ENCODE measurements around the gene ANK3.

ANK3 gene

GRCh38 chr10:60413306-60414012, 23.8 kb upstream of the ANK3 start:
- DNase-seq (ENCODE audit: low read depth in 2 of 2), result no peak

DNA sequence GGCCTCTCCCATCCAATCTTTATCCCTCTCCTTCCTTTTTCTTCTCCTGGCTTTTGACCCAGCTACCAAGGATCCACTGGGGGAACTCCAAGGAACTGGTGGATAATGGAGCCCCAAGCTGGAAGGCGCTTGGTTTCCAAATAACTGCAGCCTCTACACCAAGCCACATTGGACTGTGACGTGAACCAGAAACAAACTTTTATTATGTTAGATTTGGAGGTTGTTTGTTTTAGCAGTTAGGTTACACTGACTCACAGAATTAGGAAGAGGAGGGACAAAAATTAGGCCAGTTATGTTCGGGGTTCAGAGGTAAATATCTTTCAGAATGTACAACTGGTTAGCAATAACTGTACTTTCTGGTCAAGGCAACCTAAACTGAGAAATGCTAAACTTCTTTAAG, 21.3 kb upstream of the ANK3 start:
- no peak for DNase-seq (ENCODE audit: low read depth in 2 of 2)

- no peak for DNase-seq (ENCODE audit: low read depth in 2 of 2)
These were observed 19.5 kb upstream of the ANK3 start for GRCh38 chr10:60409202-60409601.

GRCh38 chr10:60406182-60406581, 16.5 kb upstream of the ANK3 start:
- DNase-seq (ENCODE audit: low read depth in 2 of 2), result no peak

DNA sequence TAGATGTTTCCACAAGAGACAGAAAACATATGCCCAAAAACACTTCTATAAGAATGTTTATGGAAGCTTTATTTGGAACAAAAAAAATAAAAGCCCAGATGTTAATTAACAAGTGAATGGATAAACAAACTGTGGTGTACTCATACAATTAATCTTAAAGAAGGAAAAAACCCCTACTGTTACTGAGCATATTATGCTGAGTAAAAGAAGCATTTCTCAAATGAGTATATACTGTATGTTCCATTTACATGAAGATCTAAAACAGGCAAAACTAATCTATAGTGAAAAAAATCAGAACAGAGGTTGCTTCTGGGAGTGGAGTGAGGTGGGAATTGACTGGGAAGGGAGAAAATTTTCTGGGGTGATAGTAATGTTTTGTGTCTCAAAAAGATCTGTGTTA, 15.5 kb upstream of the ANK3 start:
- DNase-seq (ENCODE audit: low read depth in 2 of 2), result no peak

DNA sequence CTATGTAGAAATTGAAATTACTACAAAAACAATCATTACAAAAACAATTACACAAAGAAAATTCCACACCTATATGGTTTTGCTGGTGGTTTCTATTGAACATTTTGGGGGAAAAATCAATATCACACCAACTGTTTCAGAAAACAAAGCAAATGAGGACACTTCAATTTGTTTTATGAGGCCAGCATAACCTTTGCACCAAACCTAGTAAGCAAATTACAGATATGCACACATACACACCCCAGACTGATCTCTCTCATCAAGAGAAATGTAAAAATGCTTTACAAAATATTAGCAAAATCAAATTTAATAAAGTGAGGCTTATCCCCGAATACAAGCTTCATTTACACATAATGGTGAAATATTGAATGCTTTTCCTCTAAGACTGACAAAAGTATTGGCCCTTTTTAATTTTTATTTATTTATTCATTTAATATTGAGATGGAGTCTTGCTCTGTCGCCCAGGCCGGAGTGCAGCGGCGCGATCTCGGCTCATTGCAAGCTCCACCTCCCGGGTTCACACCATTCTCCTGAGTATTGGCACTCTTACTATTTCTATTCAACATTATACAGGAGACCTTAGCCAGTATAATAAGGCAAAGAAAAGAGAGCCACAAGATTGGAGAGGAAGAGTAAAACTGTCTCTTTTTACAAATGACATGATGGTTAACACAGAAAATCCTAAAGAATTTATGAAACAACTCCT, 13.6 kb upstream of the ANK3 start:
- DNase-seq (ENCODE audit: low read depth in 2 of 2), result no peak

DNA sequence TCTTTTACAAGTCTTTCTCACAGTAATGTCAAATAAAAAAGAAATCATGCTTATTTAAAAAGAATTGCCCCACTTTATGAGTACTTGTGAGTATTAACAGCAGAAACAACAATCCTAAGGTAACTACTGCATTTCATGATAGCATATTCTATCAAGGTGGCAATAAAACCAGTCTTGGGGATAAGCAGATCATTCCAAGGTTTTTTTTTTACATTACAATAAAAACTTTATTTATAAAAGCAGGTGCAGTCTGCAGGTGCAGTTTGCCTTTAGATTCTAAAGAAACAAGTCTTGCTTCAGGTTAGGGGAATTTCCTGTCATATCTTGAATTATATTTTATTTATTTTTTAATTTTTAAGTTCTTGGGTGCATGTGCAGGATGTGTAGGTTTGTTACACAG, 10.7 kb upstream of the ANK3 start:
- DNase-seq (ENCODE audit: low read depth in 2 of 2), result no peak

DNA sequence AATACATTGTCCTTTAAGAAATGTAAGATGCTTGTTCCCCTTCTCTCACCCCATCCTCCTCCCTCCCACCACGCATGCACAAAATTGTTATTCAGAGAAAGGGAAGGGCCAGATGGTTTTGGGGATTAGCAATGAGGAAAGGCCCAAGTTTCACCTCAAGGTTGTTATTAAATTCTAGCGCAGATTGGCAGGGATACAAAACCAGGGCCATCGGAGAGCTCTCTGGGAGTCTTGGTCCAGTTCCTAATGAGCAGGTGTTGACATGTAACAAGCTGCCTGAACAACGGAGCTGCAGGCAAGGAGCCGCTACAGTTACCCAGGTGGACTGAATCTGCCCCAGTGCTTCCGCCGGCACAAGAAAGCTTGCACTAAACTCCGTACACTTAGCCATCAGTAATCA, 9.7 kb upstream of the ANK3 start:
- no peak for DNase-seq (ENCODE audit: low read depth in 2 of 2)

GRCh38 chr10:60397792-60398191, 8.1 kb upstream of the ANK3 start:
- DNase-seq (ENCODE audit: low read depth in 2 of 2), result no peak

DNA sequence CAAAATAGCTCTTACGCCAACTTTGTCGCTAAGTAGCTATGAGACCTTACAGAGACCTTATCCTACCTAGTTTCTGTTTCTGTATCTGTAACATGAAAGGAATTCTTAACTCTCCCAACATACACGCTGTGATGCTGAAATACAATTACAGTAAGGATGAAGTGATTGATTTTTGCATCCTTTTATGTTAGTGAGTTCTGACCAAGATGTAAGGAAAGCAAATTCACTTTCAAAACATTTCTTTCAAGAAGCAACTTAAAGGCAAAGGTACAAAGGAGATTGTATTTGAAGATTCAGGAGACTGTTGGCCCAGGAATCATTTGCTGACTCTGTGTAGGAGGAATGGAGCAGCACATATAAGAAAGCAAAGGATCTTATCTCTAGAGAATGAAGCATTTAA, 7.1 kb upstream of the ANK3 start:
- no peak for DNase-seq (ENCODE audit: low read depth in 2 of 2)

DNA sequence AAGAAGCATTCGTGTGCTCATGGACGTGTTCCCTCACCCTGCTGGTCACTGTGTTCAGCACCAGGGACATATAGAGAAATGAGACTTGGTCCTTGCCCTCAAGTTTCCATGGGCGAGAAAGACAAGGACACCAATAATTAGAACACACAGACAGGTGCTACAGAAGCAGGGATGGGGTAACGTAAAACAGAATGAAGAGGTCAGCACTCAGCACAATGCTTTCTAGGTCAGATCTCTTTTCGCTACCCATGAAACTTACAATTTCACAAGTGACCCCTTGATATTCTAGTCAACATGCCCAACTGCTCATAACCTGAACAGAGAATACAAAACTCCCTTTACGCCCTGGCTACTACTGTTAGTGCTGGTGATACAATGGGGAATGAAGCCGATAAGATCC, 6.0 kb upstream of the ANK3 start:
- no peak for DNase-seq (ENCODE audit: low read depth in 2 of 2)

GRCh38 chr10:60394446-60394845, 4.8 kb upstream of the ANK3 start:
- no peak for DNase-seq (ENCODE audit: low read depth in 2 of 2)

GRCh38 chr10:60390224-60390626, 550 bp upstream of the ANK3 start:
- DNase-seq (ENCODE audit: low read depth in 2 of 2), result no peak

DNA sequence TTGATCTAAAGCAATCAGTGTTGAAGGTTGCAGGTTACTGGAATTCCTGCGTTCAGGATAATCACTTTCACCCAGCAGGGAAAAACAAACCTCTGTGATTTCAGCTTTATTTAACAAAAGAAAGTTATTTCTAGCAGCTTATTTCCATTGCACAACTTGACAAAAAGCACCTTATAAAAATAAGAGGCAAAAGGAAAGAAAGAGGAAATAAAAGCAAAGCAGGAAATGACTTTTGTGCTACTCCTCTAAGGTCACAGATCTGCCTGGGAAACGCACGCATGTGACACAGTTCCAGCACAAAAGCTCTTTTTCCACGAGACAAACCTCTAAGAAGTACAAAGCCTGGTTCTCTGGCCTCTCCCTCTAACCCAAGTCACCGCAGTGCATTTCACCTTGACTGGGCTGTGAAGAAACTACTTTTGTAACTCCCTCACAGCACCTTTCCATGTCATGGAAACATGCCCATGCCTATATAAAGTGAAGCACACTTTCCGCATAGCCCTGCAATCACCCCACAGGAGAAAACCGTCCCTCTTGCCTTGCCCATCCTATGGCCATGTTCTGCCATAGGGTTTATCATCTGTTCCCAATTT, 870 bp downstream of the ANK3 start:
- DNase-seq (ENCODE audit: low read depth in 2 of 2), result no peak

DNA sequence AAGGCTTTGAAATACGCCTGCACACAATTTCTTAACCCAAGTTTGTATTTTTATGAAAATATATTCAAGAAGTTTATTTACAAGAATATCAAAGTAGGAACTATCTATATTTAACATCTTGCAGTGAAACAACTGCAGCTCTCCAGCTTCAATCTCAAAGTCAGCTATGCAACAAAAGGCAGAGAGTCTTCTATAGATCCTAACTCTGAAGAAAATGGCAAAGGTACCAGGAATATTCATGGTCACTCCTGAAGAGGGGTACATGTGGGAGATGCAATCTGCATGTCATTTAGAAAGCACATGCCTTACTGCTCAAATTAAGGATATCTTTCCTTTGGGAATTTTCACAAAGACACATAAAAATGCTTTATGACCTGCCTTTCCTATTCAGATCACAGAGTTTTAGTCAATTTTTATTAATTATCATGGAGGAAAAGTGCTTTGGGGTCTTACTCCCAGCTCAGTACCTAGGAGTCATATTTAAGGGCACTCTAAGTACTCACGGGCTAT, 1.5 kb downstream of the ANK3 start:
- DNase-seq (ENCODE audit: low read depth in 2 of 2), result no peak

DNA sequence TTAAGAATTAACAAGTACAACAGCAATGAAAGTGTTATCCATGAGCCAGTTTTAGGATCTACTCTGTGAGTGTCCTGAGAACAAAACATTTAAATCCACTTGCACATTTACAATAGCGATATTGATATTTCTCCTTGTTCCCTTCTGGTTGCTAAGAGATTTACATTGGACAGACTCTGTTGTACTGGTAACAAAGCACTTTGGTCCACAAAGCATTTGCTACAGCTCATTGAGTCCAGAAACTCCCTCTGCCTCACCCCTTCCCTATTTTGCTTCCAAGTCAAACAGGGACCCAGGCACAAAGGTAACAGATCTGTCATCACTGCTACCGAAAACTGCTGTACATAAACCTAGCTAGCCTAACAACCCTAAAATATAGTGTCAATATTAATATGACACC, 2.1 kb downstream of the ANK3 start:
- no peak for DNase-seq (ENCODE audit: low read depth in 2 of 2)

GRCh38 chr10:60385399-60385738, 4.3 kb downstream of the ANK3 start:
- DNase-seq (ENCODE audit: low read depth in 2 of 2), result no peak

DNA sequence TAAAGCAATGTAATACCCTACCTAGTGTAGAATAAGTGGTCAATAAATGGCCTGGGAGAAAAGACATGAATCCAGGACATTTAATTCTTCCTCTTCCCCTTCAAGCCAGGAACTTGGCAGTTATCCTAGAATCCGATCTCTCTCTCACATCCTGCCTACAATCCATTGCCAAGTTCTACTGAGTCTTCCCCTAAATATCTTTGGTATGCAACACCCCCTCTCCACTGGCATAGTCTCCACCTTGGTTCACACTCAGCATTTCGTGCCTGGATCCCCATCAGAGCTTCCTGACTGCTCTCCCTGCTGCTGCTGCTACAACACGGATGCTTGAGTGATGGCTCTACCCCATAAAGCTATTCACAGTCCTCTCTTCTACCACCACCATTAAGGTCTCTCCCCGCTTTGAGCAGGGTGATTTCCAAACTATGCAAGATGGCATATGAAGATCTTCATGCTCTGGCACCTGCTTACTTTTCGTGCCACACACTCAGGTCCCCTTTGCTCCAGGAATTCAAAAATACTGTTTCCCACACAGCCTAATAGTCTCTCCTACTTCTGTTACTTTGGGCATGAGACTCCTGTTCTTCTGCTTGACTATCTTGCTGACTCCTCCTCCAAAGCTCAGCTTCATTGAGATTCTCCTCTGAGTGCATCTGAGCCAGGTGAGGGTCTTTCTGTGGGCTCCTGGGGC, 4.8 kb downstream of the ANK3 start:
- DNase-seq (ENCODE audit: low read depth in 2 of 2), result no peak

DNA sequence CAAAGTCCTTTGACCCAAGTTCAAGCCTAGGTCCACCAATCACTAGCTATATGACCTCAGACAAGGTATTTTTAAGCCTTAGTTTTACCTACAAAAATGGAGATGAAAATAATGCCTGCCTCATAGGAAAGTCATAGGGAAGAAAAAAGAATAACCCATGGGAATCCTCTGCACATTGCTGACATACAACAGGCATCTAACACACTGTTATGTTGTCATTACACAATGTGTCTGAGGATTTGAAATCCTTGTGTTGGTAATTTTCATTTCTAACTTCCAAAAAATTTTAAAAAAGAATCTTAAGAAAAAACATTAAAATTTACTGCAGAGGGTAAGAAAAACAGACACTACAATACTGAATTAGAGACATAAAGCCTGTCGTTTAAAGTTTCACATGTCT, 5.7 kb downstream of the ANK3 start:
- DNase-seq (ENCODE audit: low read depth in 2 of 2), result no peak

- no peak for DNase-seq (ENCODE audit: low read depth in 2 of 2)
These were observed 6.6 kb downstream of the ANK3 start for GRCh38 chr10:60382946-60383681.

DNA sequence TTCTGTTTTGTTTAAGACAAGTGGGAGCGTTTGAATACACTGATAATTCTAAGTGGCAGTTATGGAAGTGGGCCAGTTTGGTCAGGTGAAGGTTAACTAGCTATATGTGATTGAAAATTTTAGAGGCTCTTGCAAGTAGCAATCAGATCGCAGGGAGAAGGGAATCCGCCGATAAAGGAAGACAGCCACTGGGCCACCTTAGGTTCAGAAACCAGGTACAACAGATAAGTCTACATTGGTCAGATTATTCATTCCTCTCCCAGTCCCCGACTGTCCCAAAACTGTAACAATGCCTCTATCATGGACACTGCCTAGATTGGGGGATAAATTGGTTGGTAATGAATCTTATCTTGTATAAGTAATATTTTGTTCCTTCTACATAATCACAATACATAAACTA, 8.9 kb downstream of the ANK3 start:
- no peak for DNase-seq (ENCODE audit: low read depth in 2 of 2)

DNA sequence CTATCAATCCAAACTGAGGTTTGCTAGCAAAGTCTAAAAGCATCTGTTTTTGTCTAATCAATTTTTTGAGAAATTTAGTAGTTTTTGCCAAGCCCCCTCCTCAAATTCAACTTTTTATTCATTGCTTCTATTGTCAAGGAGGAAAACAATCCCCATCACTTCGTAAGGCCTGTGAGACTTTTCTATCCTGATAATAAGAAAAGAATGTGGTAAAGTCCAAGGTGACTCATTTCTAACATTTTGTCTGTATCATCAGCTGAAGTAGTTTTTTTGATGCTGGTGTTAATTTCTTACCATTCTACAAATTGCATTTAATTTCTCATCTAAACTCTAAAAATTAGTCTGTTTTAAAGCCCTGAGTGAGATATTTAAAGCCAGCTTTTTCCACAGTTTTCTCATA, 11.7 kb downstream of the ANK3 start:
- no peak for DNase-seq (ENCODE audit: low read depth in 2 of 2)

Measured in stimulated activated CD4-positive, alpha-beta T cell treated with anti-CD3 and anti-CD28 coated beads, Interleukin-4, amount 100 ng/mL, for 48 hours (primary cell).